Stimulated activated effector memory CD8-positive, alpha-beta T cell treated with anti-CD3 and anti-CD28 coated beads, Interleukin-12 subunit alpha, Interleukin-12 subunit beta, amount 100 ng/mL, for 72 hours (primary cell): ENCODE results near the gene DDX18.
"Not testable (repeated sequence)": the region's sequence is repeated elsewhere in the genome, so short reads cannot be mapped to it uniquely, and the experiment has no call there.

Source experiments
- ATAC-seq: fragments of 150-1000 bp; cut with Tn5 transposase; 2 replicates; pipeline ENCODE4 v1.10.0; 2021
- DNase-seq, 2 donors: peaks; one replicate each; pipeline ENCODE4 v3.0.0; 2021 to 2022; ENCODE audit warnings: low spot score in 2 of 2
- H3K27ac Mint-ChIP-seq: one replicate; pipeline ENCODE4 v1.8.0; 2022; ENCODE audit warnings: mild to moderate bottlenecking, mixed read lengths
- H3K36me3 Mint-ChIP-seq: one replicate; pipeline ENCODE4 v1.8.0; 2022; ENCODE audit warnings: mild to moderate bottlenecking, mixed read lengths
- H3K4me1 Mint-ChIP-seq: one replicate; pipeline ENCODE4 v1.8.0; 2022; ENCODE audit warnings: mixed read lengths
- H3K4me3 Mint-ChIP-seq: one replicate; pipeline ENCODE4 v1.8.0; 2022; ENCODE audit warnings: mild to moderate bottlenecking, mixed read lengths
- H3K9me3 Mint-ChIP-seq: one replicate; pipeline ENCODE4 v1.8.0; 2022; ENCODE audit warnings: mixed read lengths

Gene DDX18

GRCh38 chr2:117814417-117815264, at the start of gene DDX18:
Gene DDX18, plus strand, starts transcription at chr2:117814691. Its CDS starts 87 bp downstream, at chr2:117814778.
- peak within 1 kb of the TSS; percentile 98 for H3K27ac Mint-ChIP-seq

DNA sequence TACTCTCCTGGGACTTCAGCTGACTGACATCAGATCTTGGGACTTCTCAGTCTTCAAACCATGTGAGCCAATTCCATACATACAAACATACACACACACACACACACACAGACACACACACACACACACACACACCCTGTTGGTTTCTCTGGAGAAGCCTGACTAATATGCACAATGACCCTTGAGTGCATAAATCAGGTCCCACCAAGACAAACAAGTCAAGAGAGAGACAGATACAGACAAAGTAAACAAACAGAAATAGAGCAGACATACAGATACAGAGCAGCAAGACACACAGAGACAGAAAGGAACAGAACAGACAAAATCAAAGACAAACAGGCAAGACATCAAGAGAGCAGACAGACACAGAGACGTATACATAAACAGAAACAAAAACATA, 43.8 kb upstream of the DDX18 start:
- Mint-ChIP-seq H3K9me3 (peaks cover 2% of the 10 kb centered on the region), H3K36me3 (no peaks in the 10 kb centered on the region), H3K27ac (no peak overlapping the region)

More at GRCh38 chr2:117814417-117815264, at the start of gene DDX18:
- Mint-ChIP-seq H3K4me3 (peak within 1 kb of the TSS; percentile 94), H3K4me1 (peaks cover 35% of the 10 kb centered on the region), H3K9me3 (no peaks in the 10 kb centered on the region), H3K36me3 (peaks cover 55% of the 10 kb centered on the region)
- ATAC-seq (peak; percentile 95), DNase-seq (peak; percentile 91 to 98)

DNA sequence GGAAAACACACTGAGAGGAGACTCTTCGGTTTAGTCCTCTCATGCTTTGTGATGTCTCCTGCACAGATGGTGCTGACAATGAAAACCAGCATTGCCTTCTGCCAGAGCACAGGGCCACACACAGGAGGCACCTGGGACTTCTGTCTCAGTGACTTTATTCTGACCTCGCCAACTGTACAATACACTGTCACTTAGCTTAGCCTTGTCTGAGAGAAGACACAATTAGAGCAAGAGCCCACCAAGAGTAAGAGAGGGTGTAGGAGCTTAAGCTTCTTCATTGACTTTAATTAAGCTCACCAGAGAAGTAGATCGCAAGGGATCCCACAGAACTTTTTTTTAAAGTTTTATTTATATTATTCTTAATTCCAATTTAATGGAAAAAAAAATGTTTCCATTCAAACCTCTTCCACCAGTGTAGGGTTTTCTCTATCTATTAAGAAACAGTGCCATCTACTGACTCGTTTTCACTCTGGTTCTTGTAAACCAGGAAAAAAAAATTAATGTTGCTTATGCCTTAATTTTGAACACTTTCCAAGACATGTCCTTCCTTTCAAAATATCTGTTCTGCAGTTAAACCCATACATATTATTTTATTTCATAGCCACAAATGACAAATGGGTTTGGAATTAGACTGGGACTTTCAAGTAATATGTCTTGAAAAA, 42.4 kb upstream of the DDX18 start:
- Mint-ChIP-seq H3K4me1 (no peaks in the 10 kb centered on the region), H3K27ac (no peak overlapping the region), H3K9me3 (peaks cover 2% of the 10 kb centered on the region), H3K36me3 (no peaks in the 10 kb centered on the region), H3K4me3 (no peak overlapping the region)
- no peak for ATAC-seq
- DNase-seq = no peak

More for the DNA sequence above, 43.8 kb upstream of the DDX18 start:
- ATAC-seq (no peak), DNase-seq (no peak)
- Mint-ChIP-seq H3K4me3 (no peak overlapping the region), H3K4me1 (no peaks in the 10 kb centered on the region)

- H3K4me1 Mint-ChIP-seq = no peaks in the 10 kb centered on the region
- H3K27ac Mint-ChIP-seq = no peak overlapping the region
- DNase-seq (no peak), ATAC-seq (no peak)
- H3K4me3 Mint-ChIP-seq = no peak overlapping the region
- no peaks in the 10 kb centered on the region for H3K36me3 Mint-ChIP-seq
- peaks cover 2% of the 10 kb centered on the region for H3K9me3 Mint-ChIP-seq
Measured at GRCh38 chr2:117774716-117775115, 39.8 kb upstream of the DDX18 start.

GRCh38 chr2:117775703-117776219, 38.7 kb upstream of the DDX18 start:
- ATAC-seq (no peak), DNase-seq (no peak)
- H3K4me3 Mint-ChIP-seq = no peak overlapping the region
- H3K36me3 Mint-ChIP-seq = no peaks in the 10 kb centered on the region
- no peak overlapping the region for H3K27ac Mint-ChIP-seq
- H3K9me3 Mint-ChIP-seq = peaks cover 2% of the 10 kb centered on the region
- H3K4me1 Mint-ChIP-seq = no peaks in the 10 kb centered on the region

GRCh38 chr2:117776888-117777287, 37.6 kb upstream of the DDX18 start:
- no peaks in the 10 kb centered on the region for H3K36me3 Mint-ChIP-seq
- no peak overlapping the region for H3K4me3 Mint-ChIP-seq
- H3K27ac Mint-ChIP-seq = no peak overlapping the region
- no peak for DNase-seq
- H3K4me1 Mint-ChIP-seq = no peaks in the 10 kb centered on the region
- H3K9me3 Mint-ChIP-seq = peaks cover 2% of the 10 kb centered on the region
- no peak for ATAC-seq

GRCh38 chr2:117785740-117786139, 28.8 kb upstream of the DDX18 start:
- H3K4me3 Mint-ChIP-seq = no peak overlapping the region
- H3K9me3 Mint-ChIP-seq = peaks cover 3% of the 10 kb centered on the region
- no peak for ATAC-seq
- H3K27ac Mint-ChIP-seq = no peak overlapping the region
- no peak for DNase-seq
- H3K4me1 Mint-ChIP-seq = no peaks in the 10 kb centered on the region
- no peaks in the 10 kb centered on the region for H3K36me3 Mint-ChIP-seq

DNA sequence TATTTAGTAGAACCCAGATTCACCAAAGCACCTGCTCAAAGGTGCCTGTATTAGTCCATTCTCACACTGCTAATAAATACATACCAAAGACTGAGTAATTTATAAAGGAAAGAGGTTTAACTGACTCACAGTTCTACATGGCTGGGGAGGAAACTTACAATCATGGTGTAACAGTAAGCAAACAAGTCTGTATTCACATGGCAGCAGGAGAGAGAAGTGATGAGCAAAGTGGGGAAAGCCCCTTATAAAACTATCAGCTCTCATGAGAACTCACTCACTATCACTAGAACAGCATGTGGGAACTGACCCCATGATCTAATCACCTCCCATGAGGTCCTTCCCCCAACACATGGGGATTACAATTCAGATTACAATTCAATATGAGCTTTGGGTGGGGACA, 28.0 kb upstream of the DDX18 start:
- H3K36me3 Mint-ChIP-seq = no peaks in the 10 kb centered on the region

DNA sequence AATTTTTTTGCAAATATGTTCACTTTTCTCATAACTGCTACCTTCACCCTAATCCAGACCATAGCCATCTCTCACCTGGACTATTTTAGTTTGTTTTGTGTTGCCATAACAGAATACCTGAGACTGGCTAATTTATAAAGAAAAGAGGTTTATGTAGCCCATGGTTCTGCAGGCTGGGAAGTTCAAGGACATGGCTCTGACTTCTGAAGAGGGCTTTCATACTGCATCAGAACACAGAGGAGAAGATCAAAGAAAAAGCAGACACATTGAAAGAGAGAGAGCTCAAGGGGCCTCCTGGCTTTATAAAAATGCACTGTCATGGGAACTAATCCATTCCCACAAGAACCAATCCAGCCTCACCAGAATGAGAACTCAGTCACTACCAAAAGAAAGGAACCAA, 25.0 kb upstream of the DDX18 start:
- no peak overlapping the region for H3K27ac Mint-ChIP-seq
- DNase-seq (no peak), ATAC-seq (no peak)
- peaks cover 3% of the 10 kb centered on the region for H3K9me3 Mint-ChIP-seq
- H3K4me1 Mint-ChIP-seq = no peaks in the 10 kb centered on the region
- no peak overlapping the region for H3K4me3 Mint-ChIP-seq
- no peaks in the 10 kb centered on the region for H3K36me3 Mint-ChIP-seq

More for the DNA sequence above, 28.0 kb upstream of the DDX18 start:
- Mint-ChIP-seq H3K27ac (no peak overlapping the region), H3K4me3 (no peak overlapping the region), H3K9me3 (peaks cover 3% of the 10 kb centered on the region), H3K4me1 (no peaks in the 10 kb centered on the region)
- DNase-seq (no peak), ATAC-seq (no peak)

- ATAC-seq (no peak), DNase-seq (no peak)
- no peak overlapping the region for H3K4me3 Mint-ChIP-seq
- H3K4me1 Mint-ChIP-seq = no peaks in the 10 kb centered on the region
- no peak overlapping the region for H3K27ac Mint-ChIP-seq
- no peaks in the 10 kb centered on the region for H3K36me3 Mint-ChIP-seq
- H3K9me3 Mint-ChIP-seq = no peaks in the 10 kb centered on the region
Measured at GRCh38 chr2:117794668-117795067, 19.8 kb upstream of the DDX18 start.

GRCh38 chr2:117801826-117802225, 12.7 kb upstream of the DDX18 start:
- no peak overlapping the region for H3K27ac Mint-ChIP-seq
- DNase-seq = no peak
- no peak overlapping the region for H3K4me3 Mint-ChIP-seq
- H3K9me3 Mint-ChIP-seq = no peaks in the 10 kb centered on the region
- no peak for ATAC-seq
- peaks cover 4% of the 10 kb centered on the region for H3K4me1 Mint-ChIP-seq
- H3K36me3 Mint-ChIP-seq = no peaks in the 10 kb centered on the region

DNA sequence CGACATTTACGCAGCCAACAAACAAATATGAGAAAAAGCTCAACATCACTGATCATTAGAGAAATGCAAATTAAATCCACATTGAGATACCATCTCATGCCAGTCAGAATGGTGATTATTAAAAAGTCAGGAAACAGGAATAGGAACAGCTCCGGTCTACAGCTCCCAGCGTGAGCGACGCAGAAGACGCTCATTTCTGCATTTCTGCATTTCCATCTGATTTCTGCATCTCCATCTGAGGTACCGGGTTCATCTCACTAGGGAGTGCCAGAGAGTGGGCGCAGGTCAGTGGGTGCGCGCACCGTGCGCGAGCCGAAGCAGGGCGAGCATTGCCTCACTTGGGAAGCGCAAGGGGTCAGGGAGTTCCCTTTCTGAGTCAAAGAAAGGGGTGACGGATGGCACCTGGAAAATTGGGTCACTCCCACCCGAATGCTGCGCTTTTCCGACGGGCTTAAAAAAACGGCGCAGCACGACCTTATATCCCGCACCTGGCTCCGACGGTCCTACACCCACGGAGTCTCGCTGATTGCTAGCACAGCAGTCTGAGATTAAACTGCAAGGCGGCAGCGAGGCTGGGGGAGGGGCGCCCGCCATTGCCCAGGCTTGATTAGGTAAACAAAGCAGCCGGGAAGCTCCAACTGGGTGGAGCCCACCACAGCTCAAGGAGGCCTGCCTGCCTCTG, 10.7 kb upstream of the DDX18 start:
- peak overlapping the region; percentile 68 for H3K4me3 Mint-ChIP-seq
- not testable (repeated sequence) for H3K27ac Mint-ChIP-seq, DNase-seq, H3K4me1 Mint-ChIP-seq, H3K9me3 Mint-ChIP-seq, ATAC-seq, H3K36me3 Mint-ChIP-seq

DNA sequence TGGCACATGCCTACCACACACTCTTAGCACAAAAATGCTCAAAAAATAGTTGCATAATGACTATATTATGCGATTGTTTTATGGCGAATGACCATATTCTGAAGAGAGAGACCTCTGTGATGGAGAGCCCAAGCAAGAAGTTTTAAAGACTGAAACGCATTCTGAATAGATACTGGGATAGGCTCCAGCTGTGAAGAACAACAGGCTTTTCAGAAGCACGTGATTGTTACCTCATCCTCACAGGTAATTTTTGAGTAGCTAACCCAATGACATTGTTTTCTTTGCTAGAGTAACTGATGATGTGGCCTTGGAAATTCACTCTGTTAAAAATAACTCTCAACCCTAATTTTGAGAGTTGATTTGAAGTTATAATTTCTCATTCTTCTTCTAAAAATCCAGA, 2.0 kb upstream of the DDX18 start:
- no peaks in the 10 kb centered on the region for H3K9me3 Mint-ChIP-seq
- H3K4me1 Mint-ChIP-seq = peaks cover 15% of the 10 kb centered on the region
- DNase-seq = no peak
- peaks cover 33% of the 10 kb centered on the region for H3K36me3 Mint-ChIP-seq
- ATAC-seq = no peak
- no peak overlapping the region for H3K27ac Mint-ChIP-seq
- no peak overlapping the region for H3K4me3 Mint-ChIP-seq

DNA sequence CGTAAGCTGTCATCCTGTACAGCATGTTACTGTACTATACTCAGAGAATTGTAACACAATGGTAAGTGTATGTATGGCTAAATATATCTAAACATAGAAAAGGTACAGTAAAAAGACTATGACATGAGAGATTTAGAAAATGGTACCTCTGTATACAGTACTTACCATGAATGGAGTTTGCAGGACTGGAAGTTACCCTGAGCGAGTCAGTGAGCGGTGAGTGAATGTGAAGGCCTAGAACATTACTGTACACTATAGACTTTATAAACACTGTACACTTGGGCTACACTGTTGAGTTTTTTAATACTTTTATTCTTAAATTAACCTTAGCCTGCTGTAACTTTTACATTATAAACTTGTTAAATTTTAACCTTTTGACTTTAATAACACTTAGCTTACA, 1.5 kb downstream of the DDX18 start:
- peaks cover 44% of the 10 kb centered on the region for H3K4me1 Mint-ChIP-seq
- DNase-seq (no peak), ATAC-seq (no peak)
- H3K9me3 Mint-ChIP-seq = no peaks in the 10 kb centered on the region
- H3K36me3 Mint-ChIP-seq = peaks cover 68% of the 10 kb centered on the region
- peak overlapping the region; percentile 98 for H3K27ac Mint-ChIP-seq
- peak overlapping the region; percentile 94 for H3K4me3 Mint-ChIP-seq

DNA sequence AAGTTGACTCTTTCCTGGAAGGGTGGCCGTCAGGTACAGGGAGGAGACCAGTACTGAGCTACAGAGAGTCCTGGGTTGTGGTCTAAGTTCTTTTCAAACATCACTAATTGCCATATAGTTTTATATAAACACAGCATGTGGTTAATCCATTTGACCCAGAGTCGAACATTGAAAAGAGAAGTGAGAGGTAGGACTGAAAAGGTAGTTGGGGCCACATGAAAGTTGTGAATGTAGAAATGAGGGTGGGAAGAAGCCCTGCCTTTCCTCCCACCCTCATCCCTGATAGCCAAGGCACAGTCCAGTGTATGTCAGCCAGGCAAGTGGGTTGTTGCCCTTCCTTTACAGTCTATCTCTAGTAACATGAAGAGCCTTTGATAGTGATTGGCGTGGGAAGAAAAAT, 4.4 kb downstream of the DDX18 start:
- H3K27ac Mint-ChIP-seq = peak overlapping the region; percentile 87
- H3K4me1 Mint-ChIP-seq = peaks cover 44% of the 10 kb centered on the region
- H3K4me3 Mint-ChIP-seq = peak overlapping the region; percentile 30
- H3K36me3 Mint-ChIP-seq = peaks cover 98% of the 10 kb centered on the region
- ATAC-seq (no peak), DNase-seq (no peak)
- no peaks in the 10 kb centered on the region for H3K9me3 Mint-ChIP-seq
